H54 (cell line): ENCODE data around the gene MTFP1.
"Not testable (repeated sequence)": the region's sequence is repeated elsewhere in the genome, so short reads cannot be mapped to it uniquely, and the experiment has no call there.

Experiments
- DNase-seq: peaks from one replicate; pipeline ENCODE4 v3.0.0; 2011; ENCODE audit warnings: low spot score, mixed read lengths; ENCODE audit not compliant: insufficient read length
- FAIRE-seq: peaks from 3 replicates; lab custom pipeline; 2011; peaks lifted over from hg19 to GRCh38; lab: Jason Lieb, UNC
- POLR2A ChIP-seq: IDR thresholded peaks from 2 replicates; pipeline ENCODE4 v1.6.1; 2011; ENCODE audit warnings: low read depth, mild to moderate bottlenecking, low read length

The MTFP1 gene

DNA sequence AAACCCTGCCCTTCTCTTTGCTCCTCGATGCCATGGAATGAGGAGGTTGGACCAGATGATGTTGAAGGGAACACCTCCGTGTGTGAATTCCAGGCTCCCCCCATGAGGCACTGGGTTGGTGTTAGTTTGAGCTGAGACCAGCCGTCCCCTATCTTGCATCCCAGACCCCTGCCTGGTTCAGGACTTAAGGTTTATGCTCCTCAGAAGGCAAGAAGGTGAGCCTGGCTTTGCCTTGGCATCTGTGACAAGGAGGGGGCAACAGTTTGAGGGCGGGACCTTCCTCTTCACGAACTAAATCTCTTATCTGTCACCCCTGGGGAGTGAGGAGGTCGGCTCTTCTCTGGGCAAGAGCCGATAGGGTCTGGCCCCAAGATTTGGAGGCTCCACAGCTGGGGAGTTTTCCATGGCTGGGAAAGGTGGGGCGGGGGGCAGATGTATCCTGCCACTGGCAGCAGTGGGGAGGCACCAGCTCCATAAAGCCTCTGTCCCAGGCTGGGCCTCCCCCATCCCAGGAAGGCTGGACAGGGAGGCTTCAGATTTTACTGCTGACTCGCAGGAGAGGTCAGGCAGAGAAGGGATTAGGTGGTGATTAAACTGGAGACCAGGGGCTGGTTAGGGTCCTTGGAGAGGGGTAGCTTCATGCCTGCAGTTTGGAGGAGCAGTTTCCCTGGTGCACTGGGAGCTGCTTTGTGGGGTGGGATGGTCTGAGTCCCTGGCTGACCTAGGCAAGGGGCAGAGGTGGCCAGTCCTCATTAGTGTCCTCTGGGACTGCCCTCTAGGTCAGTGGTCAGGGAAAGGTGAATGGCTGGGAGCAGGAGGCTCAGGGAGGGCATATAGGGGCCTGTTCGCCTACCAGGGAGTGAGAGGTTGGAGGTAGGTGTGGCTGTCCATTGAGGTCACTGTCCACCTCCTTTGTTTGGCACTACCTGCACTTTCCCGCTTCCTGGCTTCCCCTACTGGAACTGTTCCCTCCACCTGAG, 27.6 kb upstream of the MTFP1 start:
- no peak for FAIRE-seq
- DNase-seq = no peak
- TF ChIP-seq POLR2A = no peak

DNA sequence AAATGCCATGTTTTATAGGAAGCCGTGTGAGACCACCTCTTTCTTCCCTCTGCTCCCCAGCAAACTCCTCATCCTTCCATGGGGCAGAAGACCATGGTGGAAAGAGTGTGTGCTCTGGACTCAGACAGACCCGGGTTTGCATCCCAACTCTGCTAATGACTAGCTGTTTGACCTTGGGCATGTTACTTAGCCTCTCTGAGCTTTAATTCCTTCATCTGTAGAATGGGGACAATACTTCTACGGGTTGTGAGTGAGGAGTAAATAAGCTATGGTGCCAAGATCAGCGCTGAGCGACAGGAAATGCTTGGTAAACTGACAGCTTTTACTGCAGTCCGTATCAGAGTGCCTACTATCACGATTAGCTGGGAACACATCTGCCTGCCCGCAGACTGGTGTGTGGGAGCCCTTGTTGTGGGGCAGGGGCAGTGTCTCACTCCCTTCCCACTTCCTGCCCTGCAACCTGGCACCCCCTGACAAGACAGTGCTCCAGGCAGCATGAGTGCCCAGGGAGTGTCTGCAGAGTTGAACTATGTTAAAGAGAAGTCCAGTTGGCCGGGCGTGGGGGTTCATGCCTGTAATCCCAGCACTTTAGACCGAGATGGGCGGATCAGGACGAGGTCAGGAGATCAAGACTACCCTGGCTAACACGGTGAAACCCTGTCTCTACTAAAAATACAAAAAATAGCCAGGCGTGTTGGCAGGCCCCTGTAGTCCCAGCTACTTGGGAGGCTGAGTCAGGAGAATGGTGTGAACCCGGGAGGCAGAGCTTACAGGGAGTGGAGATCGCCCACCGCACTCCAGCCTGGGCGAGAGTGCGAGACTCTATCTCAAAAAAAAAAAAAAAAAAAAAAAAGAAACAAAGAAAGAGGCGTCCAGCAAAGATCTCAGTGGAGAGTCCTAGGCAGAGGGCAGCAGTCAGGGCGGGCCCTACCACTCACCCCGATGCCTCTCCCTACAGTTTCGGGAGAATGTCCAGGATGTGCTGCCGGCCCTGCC, 26.6 kb upstream of the MTFP1 start:
- no peak for TF ChIP-seq POLR2A
- FAIRE-seq (no peak), DNase-seq (no peak)

DNA sequence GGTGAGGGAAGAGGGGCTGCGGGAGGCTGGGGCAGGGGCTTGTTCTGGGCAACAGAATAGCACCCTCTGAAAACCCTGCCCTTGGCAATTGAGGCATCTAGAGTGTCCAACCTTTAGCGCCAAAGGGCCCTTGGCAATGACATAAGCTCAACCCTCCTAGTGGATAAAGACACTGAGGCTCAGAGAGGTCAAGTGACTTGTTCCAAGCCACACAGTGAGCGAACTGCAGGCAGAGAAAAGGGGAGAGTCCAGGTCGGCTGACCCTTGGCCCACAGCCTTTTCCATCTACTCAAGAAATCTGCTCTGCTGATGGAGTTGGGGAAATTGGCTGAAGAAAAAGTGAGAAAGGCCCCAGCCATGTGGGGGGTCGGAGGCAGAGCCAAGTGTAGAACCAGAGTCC, 25.9 kb upstream of the MTFP1 start:
- no peak for TF ChIP-seq POLR2A
- no peak for FAIRE-seq
- no peak for DNase-seq

DNA sequence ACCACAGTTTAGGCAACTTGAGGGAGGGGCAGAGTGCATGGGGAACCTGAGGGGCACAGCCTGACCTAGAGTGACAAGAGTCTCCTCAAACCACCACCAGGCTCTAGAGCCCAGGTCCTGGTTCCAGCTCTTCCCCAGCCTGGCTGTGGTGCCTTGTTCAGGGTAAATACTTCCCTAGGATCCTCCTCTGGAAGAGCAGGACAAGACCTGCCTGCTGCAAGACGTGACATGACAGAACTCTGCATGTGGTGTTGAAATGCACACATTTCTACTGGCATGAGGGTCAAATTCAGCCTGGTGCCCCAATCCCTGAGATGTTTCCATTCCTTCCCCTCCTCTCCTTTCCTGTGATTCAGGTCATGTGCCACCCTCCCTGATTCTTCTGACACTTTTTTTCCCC, 25.4 kb upstream of the MTFP1 start:
- no peak for FAIRE-seq
- TF ChIP-seq POLR2A = no peak
- DNase-seq = no peak

DNA sequence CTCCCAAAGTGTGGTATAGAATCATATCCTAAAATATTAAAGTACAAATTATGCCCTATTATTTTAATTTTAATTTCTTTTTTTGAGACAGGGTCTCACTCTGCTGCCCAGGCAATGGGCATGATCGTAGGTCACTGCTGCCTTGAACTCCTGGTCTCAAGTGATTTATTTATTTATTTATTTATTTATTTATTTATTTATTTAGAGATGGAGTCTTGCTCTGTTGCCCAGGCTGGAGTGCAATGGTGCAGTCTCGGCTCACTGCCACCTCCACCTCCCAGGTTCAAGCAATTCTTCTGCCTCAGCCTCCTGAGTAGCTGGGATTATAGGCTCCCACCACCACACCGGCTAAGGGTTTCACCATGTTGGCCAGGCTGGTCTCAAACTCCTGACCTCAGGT, 24.5 kb upstream of the MTFP1 start:
- not testable (repeated sequence) for DNase-seq, FAIRE-seq

DNA sequence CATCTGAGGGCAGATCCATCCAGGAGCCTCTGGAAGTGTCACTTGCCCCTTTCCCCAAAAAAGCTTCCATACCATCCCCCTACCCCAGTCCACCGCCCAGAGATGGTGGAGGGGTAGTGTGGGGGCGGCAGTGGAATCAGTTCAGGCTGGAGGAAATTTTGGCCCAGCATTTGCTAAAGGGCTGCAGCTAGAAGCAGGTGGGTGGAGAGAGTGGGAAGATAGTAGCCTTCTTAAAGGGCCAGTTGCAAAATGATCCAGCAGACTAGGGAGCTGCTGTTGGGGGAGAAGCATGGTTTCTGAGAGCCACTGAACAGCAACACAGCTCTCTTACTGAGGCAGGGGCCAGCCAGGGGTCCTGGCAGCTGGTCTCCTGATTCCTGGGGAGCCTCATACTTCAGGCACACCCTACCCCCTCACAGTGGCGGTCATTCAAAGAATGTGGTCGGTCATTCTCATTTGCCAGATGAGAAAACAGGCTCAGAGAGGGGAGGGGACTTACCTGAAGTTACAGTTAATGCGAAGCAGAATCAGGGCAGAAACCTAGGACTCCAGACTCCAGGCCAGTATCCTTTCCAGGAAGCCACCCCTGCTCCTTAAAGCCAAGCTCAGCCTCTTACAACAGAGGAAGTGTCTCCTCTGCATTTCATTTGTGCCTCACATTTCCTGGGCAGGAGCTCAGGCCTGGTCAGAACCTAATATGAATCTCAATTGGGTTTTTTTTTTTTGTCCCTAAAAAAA, 23.4 kb upstream of the MTFP1 start:
- DNase-seq (no peak), FAIRE-seq (no peak)
- no peak for TF ChIP-seq POLR2A

DNA sequence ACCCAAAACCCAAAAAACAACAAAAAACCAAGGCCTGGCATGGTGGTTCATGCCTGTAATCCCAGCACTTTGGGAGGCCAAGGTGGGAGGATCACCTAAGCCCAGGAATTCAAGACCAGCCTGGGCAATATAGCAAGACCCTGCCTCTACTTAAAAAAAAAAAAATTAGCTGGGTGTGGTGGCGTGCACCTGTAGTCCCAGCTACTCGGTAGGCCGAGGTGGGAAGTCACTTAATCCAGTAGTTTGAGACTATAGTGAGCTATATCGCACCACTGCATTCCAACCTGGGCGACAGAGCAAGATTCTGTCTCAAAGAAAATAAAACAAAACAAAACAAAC, 22.8 kb upstream of the MTFP1 start:
- not testable (repeated sequence) for DNase-seq, FAIRE-seq

DNA sequence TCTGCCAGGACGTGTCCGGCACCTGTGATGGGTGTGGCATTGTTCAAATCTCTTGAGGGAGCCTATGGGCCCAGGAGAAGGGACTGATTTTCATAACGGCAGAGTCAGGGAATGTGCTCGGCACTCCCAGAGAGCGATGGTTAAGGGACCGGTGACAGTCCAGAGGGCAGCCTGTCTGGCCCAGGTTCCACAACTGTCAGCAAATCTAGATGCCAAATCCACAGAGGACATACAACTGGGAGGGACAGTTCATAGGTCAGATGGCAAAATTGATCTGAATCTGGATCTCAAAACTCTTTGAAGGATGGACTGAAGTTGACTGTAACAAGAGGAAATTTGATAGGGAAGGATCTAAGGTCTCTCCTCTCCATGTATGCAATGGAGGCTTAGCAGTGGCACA, 21.3 kb upstream of the MTFP1 start:
- no peak for TF ChIP-seq POLR2A

DNA sequence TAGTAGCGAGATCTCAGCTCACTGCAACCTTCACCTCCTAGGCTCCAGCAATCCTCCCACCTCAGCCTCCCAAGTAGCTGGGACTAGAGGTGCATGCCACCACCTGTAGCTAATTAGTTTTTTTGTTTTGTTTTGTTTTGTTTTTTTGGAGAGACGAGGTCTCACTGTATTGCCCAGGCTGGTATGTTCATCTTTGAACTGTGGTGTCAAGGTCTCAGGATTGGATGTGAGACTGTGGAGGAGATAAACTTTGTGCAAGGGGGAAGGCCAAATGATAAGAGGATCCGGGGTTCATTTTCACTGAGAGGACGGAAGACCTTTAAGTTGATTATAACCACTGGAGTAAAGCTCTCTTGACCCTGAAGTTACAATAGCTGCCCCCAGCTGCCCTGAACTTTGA, 19.8 kb upstream of the MTFP1 start:
- DNase-seq (no peak), FAIRE-seq (no peak)
- no peak for TF ChIP-seq POLR2A

More for the DNA sequence above, 21.3 kb upstream of the MTFP1 start:
- FAIRE-seq (no peak), DNase-seq (no peak)

DNA sequence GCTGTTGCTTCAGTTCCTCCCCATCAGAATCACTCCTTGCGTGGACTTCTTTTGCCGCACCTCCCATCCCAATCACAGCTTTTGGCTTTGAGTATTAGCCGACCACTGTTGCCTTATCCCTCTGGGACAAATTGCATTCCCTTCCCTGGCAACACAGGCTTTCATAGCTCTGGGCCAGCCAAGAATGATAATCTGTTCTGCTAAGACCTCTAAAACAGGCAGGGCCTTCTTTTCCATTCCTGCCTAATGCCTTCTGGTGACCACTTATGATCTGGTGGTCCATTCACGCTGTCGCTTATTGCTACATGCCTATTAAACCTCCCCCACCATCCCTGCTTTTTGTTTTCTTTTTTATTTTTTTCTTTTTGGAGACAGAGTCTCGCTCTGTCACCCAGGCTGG, 19.2 kb upstream of the MTFP1 start:
- no peak for TF ChIP-seq POLR2A
- DNase-seq = no peak
- no peak for FAIRE-seq

DNA sequence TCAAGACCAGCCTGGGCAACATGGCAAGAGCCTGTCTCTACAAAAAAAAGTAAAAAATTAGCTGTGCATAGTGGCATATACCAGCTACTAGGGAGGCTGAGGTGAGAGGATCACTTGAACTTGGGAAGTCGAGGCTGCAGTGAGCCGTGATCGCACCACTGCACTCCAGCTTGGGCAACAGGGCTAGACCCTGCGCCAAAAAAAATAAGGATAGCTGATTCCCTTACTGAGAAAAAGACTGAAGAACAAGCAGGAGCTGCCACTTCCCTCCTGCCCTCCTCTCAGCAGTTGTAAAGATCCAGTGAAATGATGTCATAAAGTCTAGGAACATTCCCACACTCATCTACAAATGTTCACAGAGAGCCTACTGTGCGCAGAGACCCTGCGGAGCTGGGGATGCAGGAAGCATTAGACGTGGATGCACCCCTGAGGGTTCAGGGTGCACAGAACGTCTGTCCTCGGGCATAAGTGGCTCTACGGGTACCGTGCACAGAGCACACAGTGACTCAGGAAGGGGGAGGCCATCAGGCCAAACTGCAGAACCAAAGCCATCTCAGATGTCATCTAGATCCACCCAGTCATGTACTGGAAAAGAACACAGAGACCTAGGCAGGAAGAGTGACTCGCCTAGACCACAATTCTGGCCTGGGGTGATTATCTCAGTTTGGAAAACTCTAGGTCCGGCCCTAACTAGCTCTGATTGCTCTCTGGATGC, 17.0 kb upstream of the MTFP1 start:
- FAIRE-seq (no peak), DNase-seq (no peak)
- TF ChIP-seq POLR2A = no peak

DNA sequence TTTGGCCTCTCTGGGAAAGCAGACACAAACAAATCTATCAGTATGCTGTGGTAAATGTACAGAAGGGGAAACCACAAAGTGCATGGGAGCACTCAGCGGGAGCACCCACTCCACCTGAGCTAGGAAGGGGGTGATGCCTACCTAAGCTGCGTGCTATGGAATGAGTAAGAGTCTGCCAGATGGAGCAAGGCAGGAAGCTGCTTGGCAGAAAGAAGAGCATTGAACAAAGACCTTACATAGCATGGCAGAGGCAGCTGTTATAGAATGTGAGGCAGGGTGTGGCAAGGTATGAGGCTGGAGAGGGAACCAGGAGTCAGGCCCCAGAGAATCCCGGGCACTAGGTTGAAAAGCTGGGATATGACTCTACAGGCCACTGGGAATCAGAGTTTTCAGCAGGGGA, 13.8 kb upstream of the MTFP1 start:
- no peak for TF ChIP-seq POLR2A
- DNase-seq (no peak), FAIRE-seq (no peak)

DNA sequence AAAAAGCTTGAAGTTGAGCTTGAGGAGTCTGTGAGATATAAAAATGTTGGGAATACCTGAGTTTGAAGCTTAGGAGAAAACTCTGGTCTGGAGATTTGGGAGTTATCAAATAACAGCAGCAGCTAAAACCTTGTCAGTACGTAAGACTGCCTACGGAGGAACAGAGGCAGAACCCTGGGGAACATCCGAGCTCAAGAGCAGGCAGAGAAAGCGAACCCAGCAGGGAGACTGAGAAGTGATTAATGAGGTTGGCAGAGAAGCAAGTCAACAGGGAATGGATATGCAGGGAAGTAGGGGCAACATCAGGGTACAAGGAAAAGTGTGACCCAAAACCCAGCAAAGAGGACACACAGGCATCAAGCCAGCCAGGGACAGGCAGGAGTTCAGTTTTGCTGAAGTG, 12.6 kb upstream of the MTFP1 start:
- no peak for TF ChIP-seq POLR2A
- DNase-seq = no peak
- no peak for FAIRE-seq
